HG03066 (cell line): ENCODE measurements around the gene SEPTIN3.

Source experiments
- ATAC-seq: cut with Tn5 transposase; IDR thresholded peaks from one replicate; pipeline ENCODE4 v1.9.1; 2021; ENCODE audit warnings: low read depth; ENCODE audit not compliant: unreplicated experiment

SEPTIN3 gene

GRCh38 chr22:42010778-42011177, 41.5 kb downstream of the SEPTIN3 start:
- ATAC-seq, result no peak

DNA sequence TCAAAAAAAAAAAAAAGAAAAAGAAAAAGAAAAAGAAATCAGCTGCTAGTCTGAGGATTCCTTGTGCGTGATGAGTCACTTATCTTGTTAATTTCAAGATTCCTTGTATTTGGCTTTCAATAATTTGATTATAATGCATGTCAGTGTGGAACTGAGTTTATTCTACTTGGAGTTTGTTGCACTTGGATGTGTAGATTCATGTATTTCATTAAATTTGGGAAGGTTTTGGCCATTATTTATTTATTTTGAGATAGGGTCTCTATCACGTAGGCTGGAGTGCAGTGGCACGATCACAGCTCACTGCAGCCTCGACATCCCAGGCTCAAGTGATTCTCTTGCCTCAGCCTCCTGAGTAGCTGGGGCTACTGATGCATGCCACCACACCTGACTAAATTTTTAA, 44.1 kb downstream of the SEPTIN3 start:
- no peak for ATAC-seq

- no peak for ATAC-seq
These were observed 46.9 kb downstream of the SEPTIN3 start for GRCh38 chr22:42016111-42016510.

DNA sequence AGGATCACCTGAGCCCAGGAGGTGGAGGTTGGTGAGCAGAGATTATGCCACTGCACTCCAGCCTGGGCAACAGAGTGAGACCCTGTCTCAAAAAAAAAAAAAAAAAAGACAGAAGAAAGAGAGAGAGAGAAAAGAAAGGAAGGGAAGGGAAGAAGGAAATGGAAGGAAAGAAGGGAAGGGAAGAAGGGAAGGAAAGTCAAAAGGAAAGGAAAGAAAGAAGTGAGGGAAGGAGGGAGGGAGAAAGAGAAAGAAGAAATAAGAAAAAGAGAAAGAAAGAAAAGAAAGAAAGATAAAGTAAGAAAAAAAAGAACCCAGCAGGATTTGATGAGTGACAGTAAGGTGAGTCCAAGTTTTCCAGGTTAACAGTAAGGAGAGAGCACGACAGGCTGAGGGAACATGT, 49.0 kb downstream of the SEPTIN3 start:
- ATAC-seq, result no peak
